Panc1 (cell line): Measurements from ENCODE around the gene DNAAF8.

Experiments
- POLR2AphosphoS5 ChIP-seq: IDR thresholded peaks from 2 replicates; pipeline ENCODE4 v1.6.1; 2012; ENCODE audit warnings: mild to moderate bottlenecking, low read depth, low read length, moderate library complexity
- SIN3A ChIP-seq: IDR thresholded peaks from 2 replicates; pipeline ENCODE4 v1.6.1; 2012; ENCODE audit warnings: low read depth, mild to moderate bottlenecking, low read length, moderate library complexity, borderline replicate concordance; ENCODE audit not compliant: insufficient read depth
- TCF7L2 ChIP-seq: IDR thresholded peaks from 2 replicates; pipeline ENCODE4 v1.6.1; 2011; ENCODE audit warnings: mild to moderate bottlenecking, low read depth, low read length, inconsistent platforms
- TF ChIP-seq, protein P1 (sequence below): fragments of 450-650 bp; IDR thresholded peaks from 2 replicates; pipeline ENCODE4 v1.5.1; 2017; ENCODE audit warnings: mild to moderate bottlenecking
- TF ChIP-seq, protein P2 (sequence below), 2 experiments: IDR thresholded peaks; 2 replicates each; pipeline ENCODE4 v1.6.1; 2011 to 2012; ENCODE audit warnings: low read depth in 2 of 2, control low read depth in 1 of 2, low read length in 1 of 2, mild to moderate bottlenecking in 1 of 2, moderate library complexity in 1 of 2; ENCODE audit not compliant: insufficient read depth in 1 of 2

GRCh38 chr16:4704913-4705312 lies 29.4 kb upstream of the DNAAF8 start:
- TF ChIP-seq POLR2AphosphoS5, result no peak
- TF ChIP-seq, protein P1, sequence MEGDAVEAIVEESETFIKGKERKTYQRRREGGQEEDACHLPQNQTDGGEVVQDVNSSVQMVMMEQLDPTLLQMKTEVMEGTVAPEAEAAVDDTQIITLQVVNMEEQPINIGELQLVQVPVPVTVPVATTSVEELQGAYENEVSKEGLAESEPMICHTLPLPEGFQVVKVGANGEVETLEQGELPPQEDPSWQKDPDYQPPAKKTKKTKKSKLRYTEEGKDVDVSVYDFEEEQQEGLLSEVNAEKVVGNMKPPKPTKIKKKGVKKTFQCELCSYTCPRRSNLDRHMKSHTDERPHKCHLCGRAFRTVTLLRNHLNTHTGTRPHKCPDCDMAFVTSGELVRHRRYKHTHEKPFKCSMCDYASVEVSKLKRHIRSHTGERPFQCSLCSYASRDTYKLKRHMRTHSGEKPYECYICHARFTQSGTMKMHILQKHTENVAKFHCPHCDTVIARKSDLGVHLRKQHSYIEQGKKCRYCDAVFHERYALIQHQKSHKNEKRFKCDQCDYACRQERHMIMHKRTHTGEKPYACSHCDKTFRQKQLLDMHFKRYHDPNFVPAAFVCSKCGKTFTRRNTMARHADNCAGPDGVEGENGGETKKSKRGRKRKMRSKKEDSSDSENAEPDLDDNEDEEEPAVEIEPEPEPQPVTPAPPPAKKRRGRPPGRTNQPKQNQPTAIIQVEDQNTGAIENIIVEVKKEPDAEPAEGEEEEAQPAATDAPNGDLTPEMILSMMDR, result no peak
- no peak for TF ChIP-seq TCF7L2
- TF ChIP-seq, protein P2, sequence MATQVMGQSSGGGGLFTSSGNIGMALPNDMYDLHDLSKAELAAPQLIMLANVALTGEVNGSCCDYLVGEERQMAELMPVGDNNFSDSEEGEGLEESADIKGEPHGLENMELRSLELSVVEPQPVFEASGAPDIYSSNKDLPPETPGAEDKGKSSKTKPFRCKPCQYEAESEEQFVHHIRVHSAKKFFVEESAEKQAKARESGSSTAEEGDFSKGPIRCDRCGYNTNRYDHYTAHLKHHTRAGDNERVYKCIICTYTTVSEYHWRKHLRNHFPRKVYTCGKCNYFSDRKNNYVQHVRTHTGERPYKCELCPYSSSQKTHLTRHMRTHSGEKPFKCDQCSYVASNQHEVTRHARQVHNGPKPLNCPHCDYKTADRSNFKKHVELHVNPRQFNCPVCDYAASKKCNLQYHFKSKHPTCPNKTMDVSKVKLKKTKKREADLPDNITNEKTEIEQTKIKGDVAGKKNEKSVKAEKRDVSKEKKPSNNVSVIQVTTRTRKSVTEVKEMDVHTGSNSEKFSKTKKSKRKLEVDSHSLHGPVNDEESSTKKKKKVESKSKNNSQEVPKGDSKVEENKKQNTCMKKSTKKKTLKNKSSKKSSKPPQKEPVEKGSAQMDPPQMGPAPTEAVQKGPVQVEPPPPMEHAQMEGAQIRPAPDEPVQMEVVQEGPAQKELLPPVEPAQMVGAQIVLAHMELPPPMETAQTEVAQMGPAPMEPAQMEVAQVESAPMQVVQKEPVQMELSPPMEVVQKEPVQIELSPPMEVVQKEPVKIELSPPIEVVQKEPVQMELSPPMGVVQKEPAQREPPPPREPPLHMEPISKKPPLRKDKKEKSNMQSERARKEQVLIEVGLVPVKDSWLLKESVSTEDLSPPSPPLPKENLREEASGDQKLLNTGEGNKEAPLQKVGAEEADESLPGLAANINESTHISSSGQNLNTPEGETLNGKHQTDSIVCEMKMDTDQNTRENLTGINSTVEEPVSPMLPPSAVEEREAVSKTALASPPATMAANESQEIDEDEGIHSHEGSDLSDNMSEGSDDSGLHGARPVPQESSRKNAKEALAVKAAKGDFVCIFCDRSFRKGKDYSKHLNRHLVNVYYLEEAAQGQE (IDR thresholded peaks at IDR 0.05; ENCODE audit: insufficient read depth in 1 of 2, low read depth in 2 of 2, low read length in 1 of 2), result no peak
- no peak for TF ChIP-seq SIN3A
